Measurements from ENCODE around the gene GBF1.

- TF ChIP-seq CTCF (IDR thresholded peaks at IDR 0.05): peak; percentile 80 to 95 (median 90)
- no peak for TF ChIP-seq POLR2A (IDR thresholded peaks at IDR 0.05)
Measured at GRCh38 chr10:102352066-102352715, 106.9 kb downstream of the GBF1 start.
